GM23248 (cell line): ENCODE measurements around the gene MMS22L.

ENCODE experiments used
- EZH2 ChIP-seq: fragments of 200-600 bp; sonication (generic); IDR thresholded peaks from 2 replicates; pipeline ENCODE4 v1.6.1; 2018; ENCODE audit warnings: antibody characterized with exemption, mild to moderate bottlenecking; ENCODE audit not compliant: insufficient read depth, poor library complexity, severe bottlenecking
- EZH2phosphoT487 ChIP-seq: fragments of 200-600 bp; sonication (generic); IDR thresholded peaks from 2 replicates; pipeline ENCODE4 v1.6.1; 2018; ENCODE audit warnings: antibody characterized with exemption, moderate library complexity, mild to moderate bottlenecking, low read depth; ENCODE audit not compliant: insufficient read depth

DNA sequence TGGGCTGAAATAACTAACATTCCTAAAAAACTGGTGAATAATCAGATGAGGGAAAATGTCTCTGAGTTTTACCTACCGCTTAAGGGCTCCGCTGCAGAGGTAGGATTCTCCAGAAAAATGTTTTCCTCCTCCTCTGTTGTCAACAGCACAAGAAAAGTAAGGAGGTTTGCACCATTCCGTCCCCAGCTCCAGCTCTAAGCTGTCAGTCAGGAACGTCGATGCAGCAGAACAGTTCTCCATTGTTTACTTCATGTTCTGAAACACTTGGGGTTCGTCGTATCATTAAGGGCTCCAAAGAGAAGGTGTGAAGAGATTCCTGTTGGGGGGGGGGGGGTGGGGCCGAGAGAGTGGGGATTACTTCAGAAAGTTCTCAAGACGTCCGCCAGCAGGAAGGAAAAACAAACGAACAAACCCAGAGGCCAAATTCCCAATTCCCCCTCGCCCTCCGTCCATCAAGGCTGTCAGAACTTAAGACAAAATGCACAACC lies 734 bp downstream of the MMS22L start:
- no peak for TF ChIP-seq EZH2
- no peak for TF ChIP-seq EZH2phosphoT487
